Measurements from ENCODE around the gene LAGE3. TPM values are rescaled to one million over a fixed set of nuclear protein-coding genes. Genes with fewer than 3 reads are reported as not detected.

The LAGE3 gene
- total and polyA plus RNA-seq, 2 donors (not counting 3 experiments of a cell fraction or from before 2014, with no cell fraction given) = 14.3 to 31.9 TPM

GRCh38 chrX:154435171-154435733 is 43.8 kb downstream of the LAGE3 start:
- dilution Hi-C loops (cut with MboI; ENCODE audit: extremely low pct_ligation_motif_present, low sequenced_read_pairs) = no loop called here
- intact Hi-C loops (cut with micrococcal nuclease) = no loop called here
- peaks cover 46% of the 10 kb centered on the region for H3K79me2 ChIP-seq (ENCODE audit: control insufficient read depth, insufficient read depth, low read length)
- H3K36me3 ChIP-seq (ENCODE audit: control insufficient read depth in 2 of 2, extremely low read depth in 1 of 2, insufficient read depth in 2 of 2, low read length in 2 of 2) = peaks cover 2 to 28% of the 10 kb centered on the region in 2 experiments
- H3K4me1 ChIP-seq (ENCODE audit: control insufficient read depth, extremely low read depth, insufficient read depth, low read length) = peaks cover 16% of the 10 kb centered on the region
- H3K4me3 ChIP-seq (replicated peaks in 1 of 3; ENCODE audit: insufficient read depth in 1 of 3, low read depth in 1 of 3, low read length in 3 of 3) = no peak overlapping the region
- no peaks in the 10 kb centered on the region for H4K20me1 ChIP-seq (replicated peaks; ENCODE audit: control insufficient read depth, extremely low read depth, insufficient read depth, low read length)
- BruUV-seq (replicated peaks) = no TSS peak
- H3K27me3 ChIP-seq (ENCODE audit: control insufficient read depth in 2 of 2, insufficient read depth in 2 of 2, low read length in 2 of 2) = no peaks in the 10 kb centered on the region
- H3K9me3 ChIP-seq (replicated peaks; ENCODE audit: control insufficient read depth, insufficient read depth, low read length) = no peaks in the 10 kb centered on the region
- DNase-seq (ENCODE audit: low read depth, low spot score) = no peak
- ChIA-PET CTCF (interaction anchor here (1.5 kb wide), 1 partner anchor 10 kb away, joined by 4 read pairs; no protein-coding TSS in a partner anchor), POLR2A (no interaction called here)
- H3K4me2 ChIP-seq (ENCODE audit: insufficient read depth, low read length) = no peak overlapping the region
- no peak overlapping the region for H2AFZ ChIP-seq (ENCODE audit: low read depth, low read length)
- no peak overlapping the region for H3K9ac ChIP-seq (replicated peaks; ENCODE audit: extremely low read depth, insufficient read depth, low read length)
- TF ChIP-seq POLR2AphosphoS5 (IDR thresholded peaks at IDR 0.05; ENCODE audit: insufficient read depth, low read depth, low read length) = no peak
- TF ChIP-seq FOS (IDR thresholded peaks at IDR 0.05; ENCODE audit: borderline replicate concordance, insufficient read depth, low read length) = no peak
- no peak for TF ChIP-seq MAX (IDR thresholded peaks at IDR 0.05; ENCODE audit: insufficient read depth, insufficient read length)
- no peak for TF ChIP-seq GATA2 (IDR thresholded peaks at IDR 0.05; ENCODE audit: insufficient read depth, insufficient read length, low read depth, low read length)
- TF ChIP-seq MYC (IDR thresholded peaks at IDR 0.05; ENCODE audit: low read depth, low read length) = no peak
- TF ChIP-seq POLR2A (IDR thresholded peaks at IDR 0.05; ENCODE audit: low read depth, low read length) = no peak
- TF ChIP-seq CTCF (IDR thresholded peaks at IDR 0.05; ENCODE audit: extremely low read depth in 1 of 2, insufficient read depth in 1 of 2, low read depth in 1 of 2, low read length in 2 of 2) = no peak
- TF ChIP-seq EZH2 (IDR thresholded peaks at IDR 0.05; ENCODE audit: borderline replicate concordance, low read depth, low read length, severe bottlenecking) = no peak
- TF ChIP-seq JUN (IDR thresholded peaks at IDR 0.05; ENCODE audit: borderline replicate concordance, insufficient read depth, insufficient read length, low read depth) = no peak
- no peak overlapping the region for H3K27ac ChIP-seq (ENCODE audit: insufficient read depth, low read depth, low read length)
- no peak for FAIRE-seq
- no peaks in the 10 kb centered on the region for H3K9me1 ChIP-seq (replicated peaks; ENCODE audit: control insufficient read depth, extremely low read depth, insufficient read depth, low read length)

Measured in endothelial cell of umbilical vein (primary cell).